ENCODE measurements around the gene FBXL13. TPM values are rescaled to one million over a fixed set of nuclear protein-coding genes. Genes with fewer than 3 reads are reported as not detected.

Gene FBXL13
- total and polyA plus RNA-seq, 2 experiments from 2014 or later = 2.1 to 2.2 TPM

- H3K4me3 ChIP-seq = no peak overlapping the region
- no peak for DNase-seq (ENCODE audit: low read depth in 1 of 2, low spot score in 1 of 2)
- TF ChIP-seq CTCF (IDR thresholded peaks at IDR 0.05; ENCODE audit: low read depth, low read length) = no peak
- H3K36me3 ChIP-seq = no peaks in the 10 kb centered on the region
- no peaks in the 10 kb centered on the region for H3K27me3 ChIP-seq
- H3K27ac ChIP-seq = no peak overlapping the region
- H3K4me1 ChIP-seq (ENCODE audit: low read depth) = no peaks in the 10 kb centered on the region
- no peaks in the 10 kb centered on the region for H3K9me3 ChIP-seq (ENCODE audit: low read depth)
These were observed 236.8 kb downstream of the FBXL13 start for GRCh38 chr7:102837802-102838201.

GRCh38 chr7:102836977-102837376 is 237.6 kb downstream of the FBXL13 start:
- Histone ChIP-seq H3K36me3 (no peaks in the 10 kb centered on the region), H3K27me3 (no peaks in the 10 kb centered on the region), H3K4me1 (ENCODE audit: low read depth) (no peaks in the 10 kb centered on the region), H3K9me3 (ENCODE audit: low read depth) (no peaks in the 10 kb centered on the region), H3K4me3 (no peak overlapping the region), H3K27ac (no peak overlapping the region)
- no peak for DNase-seq (ENCODE audit: low read depth in 1 of 2, low spot score in 1 of 2)
- TF ChIP-seq CTCF (IDR thresholded peaks at IDR 0.05; ENCODE audit: low read depth, low read length) = no peak

GRCh38 chr7:102836191-102836919 is 238.2 kb downstream of the FBXL13 start:
- Histone ChIP-seq H3K9me3 (ENCODE audit: low read depth) (no peaks in the 10 kb centered on the region), H3K4me1 (ENCODE audit: low read depth) (no peaks in the 10 kb centered on the region), H3K27ac (no peak overlapping the region), H3K27me3 (no peaks in the 10 kb centered on the region), H3K4me3 (no peak overlapping the region), H3K36me3 (no peaks in the 10 kb centered on the region)
- DNase-seq (ENCODE audit: low read depth in 1 of 2, low spot score in 1 of 2) = peak in 1 of 2 donors; percentile 89
- no peak for TF ChIP-seq CTCF (IDR thresholded peaks at IDR 0.05; ENCODE audit: low read depth, low read length)

- peak in 1 of 2 donors; percentile 63 for DNase-seq (ENCODE audit: low read depth in 1 of 2, low spot score in 1 of 2)
These were observed 239.6 kb downstream of the FBXL13 start for GRCh38 chr7:102834999-102835398.

GRCh38 chr7:102834466-102834865 is 240.1 kb downstream of the FBXL13 start:
- no peaks in the 10 kb centered on the region for H3K27me3 ChIP-seq
- DNase-seq (ENCODE audit: low read depth in 1 of 2, low spot score in 1 of 2) = no peak
- H3K27ac ChIP-seq = no peak overlapping the region
- H3K9me3 ChIP-seq (ENCODE audit: low read depth) = no peaks in the 10 kb centered on the region
- no peaks in the 10 kb centered on the region for H3K36me3 ChIP-seq
- no peak overlapping the region for H3K4me3 ChIP-seq
- TF ChIP-seq CTCF (IDR thresholded peaks at IDR 0.05; ENCODE audit: low read depth, low read length) = no peak
- H3K4me1 ChIP-seq (ENCODE audit: low read depth) = no peaks in the 10 kb centered on the region

More at GRCh38 chr7:102834999-102835398, 239.6 kb downstream of the FBXL13 start:
- Histone ChIP-seq H3K27ac (no peak overlapping the region), H3K4me3 (no peak overlapping the region), H3K36me3 (no peaks in the 10 kb centered on the region), H3K4me1 (ENCODE audit: low read depth) (no peaks in the 10 kb centered on the region), H3K27me3 (no peaks in the 10 kb centered on the region), H3K9me3 (ENCODE audit: low read depth) (no peaks in the 10 kb centered on the region)
- no peak for TF ChIP-seq CTCF (IDR thresholded peaks at IDR 0.05; ENCODE audit: low read depth, low read length)
